Thyroid gland (tissue), 4 donors: ENCODE data around the gene WLS.

Experiments used
- CTCF ChIP-seq, 6 experiments: fragments of 200-600 bp in 3 of 6; fragments of 450-650 bp in 3 of 6; sonication (generic) in 3 of 6; IDR thresholded peaks; one replicate each; pipeline ENCODE4 v1.5.1; 2016 to 2019; ENCODE audit warnings: antibody characterized with exemption in 6 of 6, mild to moderate bottlenecking in 2 of 6, inconsistent platforms in 1 of 6, moderate library complexity in 1 of 6
- POLR2A ChIP-seq, 2 donors: fragments of 450-650 bp; IDR thresholded peaks; one replicate each; pipeline ENCODE4 v1.6.1; 2017; ENCODE audit warnings: antibody characterized with exemption in 2 of 2, mild to moderate bottlenecking in 2 of 2, moderate library complexity in 1 of 2

GRCh38 chr1:68093737-68094136, 138.6 kb downstream of the WLS start:
- TF ChIP-seq CTCF (IDR thresholded peaks at IDR 0.05): no peak
- TF ChIP-seq POLR2A (IDR thresholded peaks at IDR 0.05): no peak
